IPS-11a (cell line): Measurements from ENCODE around the gene LMNTD1.
"Not testable (repeated sequence)": the region's sequence is repeated elsewhere in the genome, so short reads cannot be mapped to it uniquely, and the experiment has no call there.

Experiments
- H3K4me3 ChIP-seq: one replicate; pipeline ENCODE4 v1.5.1; 2013; ENCODE audit warnings: low read depth, low read length, control low read depth

The LMNTD1 gene, protein sequence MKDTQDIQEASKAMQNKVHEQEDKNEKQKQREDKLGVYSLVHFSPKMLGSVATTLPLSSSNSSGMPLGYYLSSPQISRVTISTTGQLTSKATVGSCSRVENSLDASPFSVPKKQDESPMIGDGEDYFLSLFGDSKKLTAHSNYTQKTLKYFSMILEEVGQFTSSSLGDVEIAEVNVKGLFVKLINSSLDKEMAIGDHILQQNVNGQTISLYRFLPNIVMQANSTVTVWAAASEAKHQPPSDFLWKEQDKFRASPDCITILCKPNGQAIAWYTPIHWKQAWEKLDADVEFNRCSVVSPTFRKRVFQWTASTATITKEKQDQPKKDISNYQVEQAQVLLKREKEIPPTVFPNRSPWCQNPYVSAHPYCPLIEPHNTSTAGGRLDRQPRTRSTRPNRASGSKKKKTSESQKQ

DNA sequence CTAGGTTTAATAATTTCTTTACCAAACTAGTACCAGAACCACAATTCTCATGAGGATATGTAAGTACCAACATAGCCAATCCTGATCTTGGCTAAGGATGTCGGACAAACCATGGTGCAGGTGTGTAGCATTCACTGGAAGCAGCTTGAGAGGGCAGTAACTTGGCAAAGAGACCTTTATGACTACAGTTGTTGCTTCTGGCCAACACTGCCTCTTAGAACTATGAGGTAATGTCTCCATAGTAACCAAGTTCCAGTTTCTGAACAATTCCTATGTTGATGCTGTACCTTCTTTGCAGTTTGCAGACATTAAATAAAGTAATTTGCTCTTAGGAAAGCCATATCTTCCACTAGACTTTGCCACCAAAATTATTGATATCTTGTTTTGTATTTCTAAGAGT is at the start of gene LMNTD1:
Gene LMNTD1 (minus strand): TSS at position 186 of the 400 bp plus-strand sequence. CDS start 324 bp downstream, outside the sequence.
- no peak within 1 kb of the TSS for H3K4me3 ChIP-seq

DNA sequence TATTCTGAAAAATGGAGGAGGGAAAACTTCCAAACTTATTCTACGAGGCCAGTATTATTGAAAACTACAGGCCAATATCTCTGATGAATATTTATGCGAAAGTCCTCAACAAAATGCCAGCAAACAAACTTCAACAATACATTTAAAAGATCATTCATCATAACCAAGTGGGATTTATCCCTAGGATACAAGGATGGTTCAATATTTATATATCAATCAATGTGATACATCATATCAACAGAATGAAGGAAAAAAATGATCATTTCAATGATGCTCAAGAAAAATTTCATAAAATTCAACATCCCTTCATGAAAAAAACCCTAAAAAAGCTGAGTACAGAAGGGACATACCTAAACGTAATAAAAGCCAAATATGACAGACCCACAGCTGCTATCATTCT is 45.9 kb upstream of the LMNTD1 start:
- no peak overlapping the region for H3K4me3 ChIP-seq

DNA sequence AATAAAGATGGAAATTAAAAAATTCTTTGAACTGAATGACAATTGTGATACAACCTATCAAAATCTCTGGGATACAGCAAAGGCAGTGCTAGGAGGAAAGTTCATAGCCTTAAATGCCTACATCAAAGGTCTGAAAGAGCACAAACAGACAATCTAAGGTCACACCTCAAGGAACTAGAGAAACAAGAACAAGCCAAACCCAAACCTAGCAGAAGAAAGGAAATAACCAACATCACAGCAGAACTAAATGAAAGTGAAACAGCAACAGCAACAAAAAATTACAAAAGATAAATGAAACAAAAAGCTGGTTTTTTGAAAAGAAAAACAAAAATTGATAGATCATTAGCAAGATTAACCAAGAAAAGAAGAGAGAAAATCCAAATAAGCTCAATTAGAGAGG is 42.4 kb upstream of the LMNTD1 start:
- H3K4me3 ChIP-seq = not testable (repeated sequence)

DNA sequence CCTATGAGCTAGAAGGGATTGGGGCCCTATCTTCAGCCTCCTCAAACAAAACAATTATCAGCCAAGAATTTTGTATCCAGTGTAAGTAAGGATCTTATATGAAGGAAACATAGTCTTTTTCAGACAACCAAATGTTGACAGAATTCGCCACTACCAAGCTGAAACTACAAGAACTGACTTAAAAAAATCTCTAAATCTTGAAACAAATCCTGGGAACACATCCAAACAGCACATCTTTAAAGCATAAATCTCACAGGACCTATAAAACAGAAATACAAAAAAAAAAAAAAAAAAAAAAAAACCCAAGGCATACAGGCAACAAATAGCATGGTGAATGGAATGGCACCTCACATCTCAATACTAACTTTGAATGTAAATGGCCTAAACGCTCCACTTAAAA is 41.3 kb upstream of the LMNTD1 start:
- H3K4me3 ChIP-seq = no peak overlapping the region

DNA sequence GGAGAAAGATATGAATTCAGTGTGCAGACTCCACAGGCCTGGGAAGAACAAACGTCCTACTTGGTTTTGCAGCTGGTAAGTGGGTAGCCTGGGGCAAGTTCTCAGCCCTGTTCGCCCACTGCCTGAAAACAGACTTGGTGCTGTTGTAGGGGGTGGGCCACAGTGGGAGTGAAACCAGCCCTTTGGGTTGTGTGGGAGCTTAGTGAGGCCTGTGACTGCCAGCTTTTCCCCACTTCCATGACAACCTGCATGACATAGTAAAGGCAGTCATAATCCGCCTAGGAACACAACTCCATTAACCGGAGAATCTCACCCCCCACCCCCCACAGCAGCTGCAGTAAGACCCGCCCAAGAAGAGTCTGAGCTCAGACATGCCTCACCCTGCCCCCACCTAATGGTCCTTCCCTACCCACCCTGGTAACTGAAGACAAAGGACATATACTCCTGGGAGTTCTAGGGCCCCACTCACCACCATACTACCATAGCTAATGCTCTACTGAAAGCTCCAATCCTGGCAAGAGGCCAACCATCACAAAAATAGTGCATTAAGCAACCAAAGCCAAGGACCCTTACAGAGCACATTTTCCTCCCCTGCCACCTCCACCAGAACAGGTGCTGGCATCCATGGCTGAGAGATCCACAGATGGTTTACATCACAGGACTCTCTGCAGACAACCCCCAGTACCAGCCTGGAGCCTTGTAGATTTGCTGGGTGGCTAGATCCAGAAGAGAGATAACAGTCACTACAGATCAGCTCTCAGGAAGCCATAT is 39.8 kb upstream of the LMNTD1 start:
- H3K4me3 ChIP-seq = no peak overlapping the region

DNA sequence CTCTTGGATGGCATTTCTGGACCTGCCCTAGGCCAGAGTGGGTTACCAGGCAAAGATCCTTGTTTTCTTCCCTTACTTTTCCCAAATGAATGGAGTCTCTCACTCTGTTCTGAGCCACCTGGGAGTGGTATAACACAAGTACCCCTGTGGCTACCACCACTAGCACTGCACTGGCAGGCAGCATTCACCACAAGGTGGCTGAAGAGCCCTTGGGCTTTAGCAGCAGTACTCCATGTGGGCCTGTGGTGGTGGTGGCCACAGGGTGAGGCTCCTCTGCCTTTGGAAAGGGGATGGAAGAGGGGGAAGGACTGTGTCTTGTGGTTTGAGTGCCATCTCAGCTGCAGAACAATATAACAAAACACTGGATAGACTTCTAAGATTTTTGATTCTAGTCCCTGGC is 38.1 kb upstream of the LMNTD1 start:
- H3K4me3 ChIP-seq = no peak overlapping the region

DNA sequence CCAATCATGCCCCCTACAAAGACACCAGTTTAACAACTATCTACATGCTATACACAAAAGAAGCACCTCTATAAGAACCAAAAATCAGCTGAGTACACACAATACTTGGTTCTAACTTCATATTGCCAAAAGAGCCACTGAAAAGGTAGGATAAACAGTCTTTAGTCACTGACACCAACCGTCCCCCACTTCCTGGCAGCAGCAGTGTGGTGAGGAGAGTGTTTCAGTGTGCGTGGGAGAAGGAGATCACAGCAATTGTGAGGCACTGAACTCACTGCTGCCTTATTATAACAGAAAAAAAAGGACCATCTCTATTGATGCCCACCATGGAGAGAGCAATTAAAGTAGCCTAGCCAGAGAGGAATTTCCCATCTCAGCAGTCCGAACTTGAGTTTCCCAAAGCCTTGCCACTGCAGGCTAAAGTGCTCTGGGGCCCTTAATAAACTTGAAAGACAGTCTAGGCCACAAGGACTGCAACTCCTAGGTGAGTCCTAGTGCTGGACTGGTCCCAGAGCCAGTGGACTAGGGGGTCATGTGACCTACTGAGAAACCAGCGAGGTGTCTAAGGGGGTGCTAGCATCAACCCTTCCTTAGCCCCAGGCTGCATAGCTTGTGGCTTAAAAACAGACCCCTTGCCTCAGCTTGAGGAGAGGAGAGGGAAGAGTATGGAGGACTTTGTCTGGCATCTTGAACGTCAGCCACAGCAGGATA is 37.1 kb upstream of the LMNTD1 start:
- no peak overlapping the region for H3K4me3 ChIP-seq

DNA sequence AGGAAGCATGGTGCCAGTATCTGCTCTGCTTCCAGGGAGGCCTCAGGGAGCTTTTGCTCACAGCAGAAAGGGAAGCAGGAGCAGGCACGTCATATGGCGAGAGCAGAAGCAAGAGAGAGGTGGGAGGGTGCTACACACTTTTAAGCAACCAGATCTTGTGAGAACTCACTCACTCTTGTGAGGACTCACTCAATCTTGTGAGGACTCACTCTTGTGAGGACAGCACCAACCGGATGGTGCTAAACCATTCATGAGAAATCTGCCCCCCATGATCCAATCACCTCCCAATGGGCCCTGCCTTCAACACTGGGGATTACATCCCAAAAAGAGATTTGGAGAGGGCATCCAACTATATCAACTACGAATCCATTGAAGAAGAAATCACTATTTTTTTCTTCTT is 34.3 kb upstream of the LMNTD1 start:
- no peak overlapping the region for H3K4me3 ChIP-seq

DNA sequence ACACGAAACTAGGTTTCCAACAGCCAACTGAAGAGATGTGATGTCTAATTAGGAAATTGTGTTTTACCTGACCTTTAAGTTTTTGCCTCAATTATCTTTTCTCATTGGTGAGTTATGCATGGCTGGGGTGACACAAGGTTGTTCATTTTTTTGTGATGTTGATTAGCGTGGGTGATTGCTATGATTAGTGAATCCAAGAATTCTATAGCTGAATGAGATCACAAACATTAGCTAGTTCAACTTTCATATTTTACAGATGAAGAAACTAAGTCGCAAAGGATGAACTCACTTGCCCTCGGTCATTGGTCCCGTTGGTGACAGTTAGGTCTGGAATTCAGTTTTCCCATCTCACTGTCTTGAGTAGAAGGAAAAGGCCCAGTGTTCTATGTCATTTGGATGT is 32.6 kb upstream of the LMNTD1 start:
- no peak overlapping the region for H3K4me3 ChIP-seq

DNA sequence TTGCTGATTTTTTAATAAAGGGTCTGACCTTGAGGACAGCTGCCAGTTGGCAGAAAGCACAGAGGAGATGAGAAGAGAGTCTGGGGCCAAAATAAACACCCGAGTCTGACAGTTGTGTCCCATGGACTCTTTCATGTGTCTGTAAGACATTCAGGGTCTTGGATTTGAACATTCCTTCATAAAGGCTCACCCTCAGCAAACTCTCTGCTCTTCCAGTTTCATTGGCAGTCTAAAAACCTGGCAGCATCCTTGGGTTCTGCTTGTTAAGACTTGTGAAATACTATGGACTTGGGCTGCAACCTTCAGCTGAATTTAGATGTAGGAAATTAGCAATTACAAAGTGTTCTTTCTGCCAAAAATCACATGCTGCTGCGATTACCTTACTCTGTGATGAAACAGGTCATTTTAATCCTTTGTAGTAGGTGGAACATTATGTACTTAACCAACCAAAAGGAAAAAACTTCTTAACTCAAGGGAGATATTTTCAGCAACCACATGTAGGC is 32.0 kb upstream of the LMNTD1 start:
- no peak overlapping the region for H3K4me3 ChIP-seq

DNA sequence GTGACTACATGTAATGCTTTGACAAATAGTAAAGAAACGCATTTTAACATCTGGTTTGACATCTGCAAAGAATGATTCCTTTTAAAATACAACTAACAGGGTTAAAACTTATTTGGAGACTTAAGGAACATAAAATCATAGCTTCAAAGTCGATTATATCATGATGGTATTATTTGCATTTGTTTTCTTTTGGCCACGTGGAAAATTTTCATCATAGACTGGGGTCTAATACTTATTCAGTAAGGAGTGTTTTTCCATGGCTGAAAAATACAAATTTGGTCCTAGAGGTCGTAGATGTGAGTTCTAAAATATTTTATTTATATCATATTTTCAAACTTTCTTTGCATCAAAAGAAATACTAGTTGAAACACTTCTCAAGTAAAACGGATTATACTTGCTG is 31.5 kb upstream of the LMNTD1 start:
- no peak overlapping the region for H3K4me3 ChIP-seq

DNA sequence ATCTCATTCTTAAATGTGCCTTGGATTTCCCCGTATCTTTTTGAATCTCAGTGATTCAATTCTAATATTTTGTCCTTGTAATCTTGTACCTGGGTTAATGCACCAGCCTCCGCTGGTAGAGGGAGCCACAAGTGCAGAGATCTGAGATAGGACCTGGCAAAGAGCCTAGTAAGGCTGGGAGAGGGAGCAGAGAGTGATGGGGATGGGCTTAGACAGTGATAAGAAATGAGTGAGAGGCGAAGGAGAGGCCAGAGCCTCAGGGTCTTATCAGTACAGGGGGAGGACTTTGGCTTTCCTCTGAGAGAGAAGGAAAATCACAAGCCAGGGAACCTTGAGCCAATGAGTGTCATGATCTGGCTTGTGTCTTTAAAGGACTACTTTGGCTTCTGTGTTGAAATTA is 30.5 kb upstream of the LMNTD1 start:
- no peak overlapping the region for H3K4me3 ChIP-seq

DNA sequence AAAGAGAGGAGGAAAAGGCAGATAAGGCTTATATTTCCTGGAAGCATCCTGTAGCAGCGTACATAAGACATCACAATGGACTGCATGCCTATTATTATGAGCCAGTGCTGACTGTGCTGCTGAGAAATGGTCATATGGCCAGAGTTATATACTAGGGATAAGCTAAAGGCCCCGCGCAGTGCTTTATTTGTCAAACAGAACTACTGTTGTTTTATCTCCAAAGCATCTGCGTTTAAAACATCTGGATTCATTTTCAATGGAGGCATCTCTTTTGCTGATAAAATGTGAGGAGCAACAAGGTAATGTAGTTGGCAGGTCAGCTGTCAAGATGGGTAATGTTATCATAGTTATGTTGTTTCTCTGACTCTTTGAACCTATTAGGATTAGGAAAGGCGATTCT is 28.0 kb upstream of the LMNTD1 start:
- H3K4me3 ChIP-seq = no peak overlapping the region

DNA sequence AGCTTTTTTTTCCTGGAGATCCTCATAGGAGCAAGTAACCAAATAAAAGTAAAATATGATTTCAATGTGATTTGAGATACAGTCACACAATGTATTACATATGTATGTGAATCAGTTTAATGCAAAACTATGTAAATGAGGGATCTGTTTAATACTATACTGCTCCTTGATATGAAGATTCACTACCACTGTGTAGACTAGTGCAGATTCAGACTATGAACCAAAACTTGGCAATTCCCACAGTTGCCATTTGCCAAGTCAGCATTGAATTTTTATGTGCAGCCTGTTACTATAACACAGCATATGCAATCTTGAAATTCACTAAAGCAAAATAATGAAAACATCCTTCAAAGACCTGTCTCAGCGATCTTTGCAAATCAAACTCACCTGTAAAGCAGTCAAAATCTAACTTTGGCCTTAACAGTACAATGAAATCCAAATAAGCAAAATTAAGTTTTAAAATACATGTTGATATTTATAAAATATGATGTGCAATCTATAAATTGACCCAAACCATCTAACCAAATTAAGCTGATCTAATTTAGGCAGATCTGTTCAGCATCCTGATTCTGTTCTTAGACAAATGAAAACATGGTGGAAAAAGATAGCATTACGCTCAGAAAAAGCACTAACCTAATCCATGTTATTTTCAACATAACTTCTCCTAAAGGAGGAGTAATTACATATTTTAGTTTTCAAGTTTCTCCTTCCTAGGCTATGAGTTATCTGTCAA is 25.5 kb upstream of the LMNTD1 start:
- no peak overlapping the region for H3K4me3 ChIP-seq

DNA sequence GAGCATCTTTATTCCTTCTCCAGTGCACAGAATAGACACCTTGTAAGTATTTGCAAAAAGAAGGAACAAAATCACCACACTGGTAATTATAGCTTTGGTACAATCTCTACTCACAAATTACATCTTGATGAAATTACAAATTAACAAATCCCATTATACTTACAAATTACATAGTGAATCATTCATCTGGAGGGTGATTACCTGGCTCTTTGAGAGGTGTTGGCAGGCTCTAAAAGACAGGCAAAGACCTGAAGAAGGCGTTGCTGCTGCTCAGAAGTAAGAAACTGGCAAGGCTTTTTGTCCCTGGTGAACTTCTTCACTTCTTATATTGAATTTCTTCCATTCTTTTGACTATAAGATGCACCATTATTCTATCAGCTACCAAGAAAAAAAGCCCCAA is 21.7 kb upstream of the LMNTD1 start:
- H3K4me3 ChIP-seq = no peak overlapping the region

DNA sequence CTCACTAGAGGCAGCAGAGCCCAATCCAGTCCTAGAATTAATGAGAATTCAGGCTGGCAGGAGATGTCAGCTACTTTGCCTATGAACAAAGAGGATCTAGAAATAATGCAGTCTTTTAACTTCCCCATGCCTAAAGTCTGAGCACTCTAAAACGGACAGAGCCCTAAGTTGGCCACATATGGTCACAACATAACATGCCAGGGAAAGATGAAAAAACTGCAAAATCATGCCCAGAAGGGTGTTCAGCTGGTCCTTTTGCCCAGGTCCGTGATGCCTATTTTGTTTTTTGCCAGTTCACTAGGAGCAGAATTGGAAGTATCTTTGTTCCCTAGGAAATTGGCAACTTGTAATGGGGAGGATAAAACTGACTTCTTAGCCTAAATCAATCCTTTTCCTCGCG is 20.3 kb upstream of the LMNTD1 start:
- H3K4me3 ChIP-seq = no peak overlapping the region

DNA sequence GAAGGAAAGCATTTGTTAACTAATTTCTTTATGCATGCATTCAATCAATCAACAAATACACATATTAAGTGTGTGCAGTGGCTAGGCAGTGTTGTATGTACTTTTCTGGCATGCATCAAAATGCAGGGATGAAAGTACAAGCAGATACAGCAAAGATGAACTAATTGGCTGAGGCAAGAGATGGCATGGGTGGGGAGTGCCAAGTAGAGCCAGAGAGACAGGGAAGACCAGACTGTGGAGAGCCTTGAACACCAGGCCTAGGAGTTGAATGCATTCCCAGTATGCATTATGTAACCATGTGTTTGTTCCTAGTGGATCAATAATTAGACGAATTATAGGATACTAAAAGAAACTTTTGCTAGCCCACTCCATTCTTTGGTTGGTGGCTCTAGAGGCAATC is 17.3 kb upstream of the LMNTD1 start:
- H3K4me3 ChIP-seq = no peak overlapping the region

DNA sequence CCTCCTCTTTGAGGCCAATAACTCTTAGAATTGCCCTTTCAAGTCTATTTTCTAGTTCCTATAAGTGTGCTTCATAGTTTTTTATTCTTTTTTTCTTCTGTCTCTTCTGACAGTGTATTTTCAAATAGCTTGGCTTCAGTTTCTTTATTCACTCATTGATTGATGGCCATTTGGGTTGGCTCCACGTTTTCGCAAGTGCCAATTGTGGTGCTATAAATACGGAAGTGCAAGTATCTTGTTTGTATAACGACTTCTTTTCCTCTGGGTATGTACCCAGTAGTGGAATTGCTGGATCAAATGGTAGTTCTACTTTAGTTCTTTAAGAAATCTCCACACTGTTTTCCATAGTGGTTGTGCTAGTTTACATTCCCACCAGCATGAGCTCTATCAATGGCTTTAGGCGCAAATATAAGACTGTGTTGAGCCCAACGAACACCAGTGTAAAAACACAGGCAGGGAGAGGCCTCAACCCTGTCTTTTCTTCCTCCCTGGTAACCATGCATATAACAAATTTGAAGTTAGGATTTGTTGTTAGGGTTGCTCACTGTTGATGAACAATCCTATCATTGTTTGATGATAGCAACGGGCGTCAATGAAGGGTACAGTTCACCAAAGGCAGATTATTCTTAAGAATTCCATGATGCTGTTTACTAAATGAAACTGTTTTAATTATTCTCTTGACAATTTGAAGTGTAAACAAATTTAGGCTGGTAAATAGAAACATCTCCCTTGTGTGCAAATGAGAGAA is 13.3 kb upstream of the LMNTD1 start:
- H3K4me3 ChIP-seq = no peak overlapping the region

DNA sequence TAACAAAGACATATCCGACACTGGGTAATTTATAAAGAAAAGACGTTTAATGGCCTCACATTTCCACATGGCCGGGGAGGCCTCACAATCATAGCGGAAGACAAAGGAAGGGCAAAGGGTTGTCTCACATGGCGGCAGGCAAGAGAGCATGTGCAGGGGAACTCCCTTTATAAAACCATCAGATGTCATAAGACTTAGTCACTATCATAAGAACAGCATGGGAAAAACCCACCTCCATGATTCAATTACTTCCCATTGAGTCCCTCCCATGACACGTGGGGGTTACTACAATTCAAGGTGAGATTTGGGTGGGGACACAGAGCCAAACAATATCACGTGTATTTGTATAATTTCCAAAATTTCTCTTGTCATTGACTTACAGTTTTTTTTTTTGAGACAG is 5.5 kb upstream of the LMNTD1 start:
- no peak overlapping the region for H3K4me3 ChIP-seq

DNA sequence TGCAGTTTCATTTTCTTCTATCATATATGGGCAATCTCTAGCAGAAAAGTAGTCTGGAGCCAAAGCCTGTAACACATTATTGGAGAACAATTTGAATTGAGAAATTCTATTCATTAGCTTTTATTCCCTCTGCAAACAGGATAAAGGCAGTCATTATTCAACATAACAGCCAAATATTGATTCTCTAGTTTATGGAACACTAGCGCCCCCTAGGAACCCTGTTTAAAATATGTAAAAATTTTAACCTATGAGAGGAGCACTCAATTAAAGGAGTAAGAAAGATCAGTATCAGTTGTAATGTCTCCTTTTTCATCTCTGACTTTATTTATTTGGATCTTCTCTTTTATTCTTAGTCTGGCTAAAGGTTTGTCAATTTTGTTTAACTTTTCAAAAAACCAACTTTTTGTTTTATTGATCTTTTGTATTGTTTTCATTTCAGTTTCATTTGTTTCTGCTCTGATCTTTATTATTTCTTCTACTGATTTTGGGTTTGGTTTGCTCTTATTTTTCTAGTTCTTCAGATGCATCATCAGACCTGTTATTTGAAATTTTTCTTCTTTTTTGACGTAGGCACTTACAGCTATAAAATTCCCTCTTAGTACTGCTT is 4.8 kb upstream of the LMNTD1 start:
- no peak overlapping the region for H3K4me3 ChIP-seq
